OCI-LY1 (cell line): ENCODE measurements around the gene FAM72A.
"Not testable (repeated sequence)": the region's sequence is repeated elsewhere in the genome, so short reads cannot be mapped to it uniquely, and the experiment has no call there.

ENCODE experiments used
- EZH2 ChIP-seq: fragments of 200-600 bp; sonication (generic), shearing (Covaris generic); IDR thresholded peaks from 2 replicates; pipeline ENCODE4 v1.8.0; 2017; ENCODE audit warnings: borderline replicate concordance, mixed run types, mild to moderate bottlenecking, antibody characterized with exemption, low read length, moderate library complexity, mixed read lengths
- TF ChIP-seq, protein P1 (sequence below): fragments of 200-600 bp; sonication (generic), shearing (Covaris generic); IDR thresholded peaks from 2 replicates; pipeline ENCODE4 v1.5.1; 2017; ENCODE audit warnings: mild to moderate bottlenecking, antibody characterized with exemption, low read length, moderate library complexity, mixed read lengths

DNA sequence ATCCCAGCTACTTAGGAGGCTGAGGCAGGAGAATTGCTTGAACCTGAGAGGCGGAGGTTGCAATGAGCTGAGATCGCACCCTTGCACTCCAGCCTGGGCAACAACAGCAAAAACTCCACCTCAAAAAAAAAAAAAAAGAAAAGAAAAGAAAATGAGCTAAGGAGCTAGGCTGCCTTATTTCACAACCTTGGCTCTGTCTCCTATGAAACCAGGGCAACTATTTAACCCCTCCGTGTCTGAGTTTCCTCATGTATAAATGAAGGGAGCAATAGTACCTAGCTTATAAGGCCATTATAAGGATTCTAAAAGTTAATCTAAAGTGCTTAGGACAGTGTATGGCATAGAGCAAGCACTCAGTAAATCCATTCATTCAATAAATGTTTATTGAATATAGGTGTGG lies 32.8 kb downstream of the FAM72A start:
- TF ChIP-seq, protein P1, sequence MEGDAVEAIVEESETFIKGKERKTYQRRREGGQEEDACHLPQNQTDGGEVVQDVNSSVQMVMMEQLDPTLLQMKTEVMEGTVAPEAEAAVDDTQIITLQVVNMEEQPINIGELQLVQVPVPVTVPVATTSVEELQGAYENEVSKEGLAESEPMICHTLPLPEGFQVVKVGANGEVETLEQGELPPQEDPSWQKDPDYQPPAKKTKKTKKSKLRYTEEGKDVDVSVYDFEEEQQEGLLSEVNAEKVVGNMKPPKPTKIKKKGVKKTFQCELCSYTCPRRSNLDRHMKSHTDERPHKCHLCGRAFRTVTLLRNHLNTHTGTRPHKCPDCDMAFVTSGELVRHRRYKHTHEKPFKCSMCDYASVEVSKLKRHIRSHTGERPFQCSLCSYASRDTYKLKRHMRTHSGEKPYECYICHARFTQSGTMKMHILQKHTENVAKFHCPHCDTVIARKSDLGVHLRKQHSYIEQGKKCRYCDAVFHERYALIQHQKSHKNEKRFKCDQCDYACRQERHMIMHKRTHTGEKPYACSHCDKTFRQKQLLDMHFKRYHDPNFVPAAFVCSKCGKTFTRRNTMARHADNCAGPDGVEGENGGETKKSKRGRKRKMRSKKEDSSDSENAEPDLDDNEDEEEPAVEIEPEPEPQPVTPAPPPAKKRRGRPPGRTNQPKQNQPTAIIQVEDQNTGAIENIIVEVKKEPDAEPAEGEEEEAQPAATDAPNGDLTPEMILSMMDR: not testable (repeated sequence)
- TF ChIP-seq EZH2: not testable (repeated sequence)
